Mammary epithelial cell (primary cell): ENCODE results near the gene ATP10A.

Source experiments
- CTCF ChIP-seq, 2 donors: IDR thresholded peaks in 1 of 2; conservative IDR thresholded peaks in 1 of 2; 2 replicates each; pipeline ENCODE4 v1.5.1; 2011 to 2012; ENCODE audit warnings: inconsistent platforms in 2 of 2, low read length in 2 of 2, mild to moderate bottlenecking in 2 of 2, control low read depth in 1 of 2, low read depth in 1 of 2; ENCODE audit not compliant: insufficient read depth in 1 of 2; ENCODE audit errors: extremely low read depth in 1 of 2
- EZH2 ChIP-seq: IDR thresholded peaks from 2 replicates; pipeline ENCODE4 v1.6.1; 2012; ENCODE audit warnings: low read length, inconsistent platforms, borderline replicate concordance

GRCh38 chr15:25684521-25685431 is 178.4 kb downstream of the ATP10A start:
- TF ChIP-seq CTCF (conservative IDR thresholded peaks at IDR 0.05 in 1 of 2, IDR thresholded peaks at IDR 0.05 in 1 of 2; ENCODE audit: extremely low read depth in 1 of 2, insufficient read depth in 1 of 2, low read depth in 1 of 2, low read length in 2 of 2) (no peak), EZH2 (no peak)
